CD4-positive, alpha-beta T cell treated with Interferon alpha-2 for 1 hour (primary cell): Measurements from ENCODE around the gene CHI3L1.

Experiments
- DNase-seq, 2 donors: peaks; one replicate each; pipeline ENCODE4 v3.0.0-alpha.2; 2020 to 2022

Gene CHI3L1

GRCh38 chr1:203129501-203130231, 56.8 kb downstream of the CHI3L1 start:
- DNase-seq = no peak
